KOPT-K1 (cell line): ENCODE data around the gene RILP.
A peak's percentile ranks its signal among the peaks of the same experiment; 100 is the strongest.

Experiments
- H3K27ac ChIP-seq: fragments of 200-600 bp; sonication (generic); 2 replicates; pipeline ENCODE4 v1.5.1; 2016; ENCODE audit warnings: antibody characterized with exemption, mild to moderate bottlenecking, low read depth, low read length; ENCODE audit not compliant: poor library complexity, severe bottlenecking
- H3K36me3 ChIP-seq: fragments of 200-600 bp; sonication (generic); 2 replicates; pipeline ENCODE4 v1.5.1; 2017; ENCODE audit warnings: antibody characterized with exemption, mild to moderate bottlenecking, low read length, moderate library complexity; ENCODE audit not compliant: insufficient read depth
- H3K9me3 ChIP-seq: fragments of 200-600 bp; sonication (generic); 2 replicates; pipeline ENCODE4 v1.5.1; 2017; ENCODE audit warnings: antibody characterized with exemption, low read length, mild to moderate bottlenecking; ENCODE audit not compliant: insufficient read depth, poor library complexity, severe bottlenecking

RILP gene

GRCh38 chr17:1606352-1606985 is 43.2 kb downstream of the RILP start:
- H3K36me3 ChIP-seq = peaks cover 7% of the 10 kb centered on the region
- H3K27ac ChIP-seq = peak overlapping the region; percentile 44
- peaks cover 10% of the 10 kb centered on the region for H3K9me3 ChIP-seq

GRCh38 chr17:1605681-1606351 is 43.9 kb downstream of the RILP start:
- H3K36me3 ChIP-seq = peaks cover 7% of the 10 kb centered on the region
- H3K9me3 ChIP-seq = peaks cover 16% of the 10 kb centered on the region
- peak overlapping the region; percentile 8 for H3K27ac ChIP-seq

GRCh38 chr17:1604831-1605528 is 44.7 kb downstream of the RILP start:
- Histone ChIP-seq H3K27ac (peak overlapping the region; percentile 31), H3K9me3 (peaks cover 17% of the 10 kb centered on the region), H3K36me3 (peaks cover 7% of the 10 kb centered on the region)

GRCh38 chr17:1601571-1601970 is 48.1 kb downstream of the RILP start:
- no peak overlapping the region for H3K27ac ChIP-seq
- peaks cover 7% of the 10 kb centered on the region for H3K36me3 ChIP-seq

GRCh38 chr17:1598399-1599095 is 51.1 kb downstream of the RILP start:
- Histone ChIP-seq H3K27ac (no peak overlapping the region), H3K9me3 (peaks cover 17% of the 10 kb centered on the region), H3K36me3 (peaks cover 7% of the 10 kb centered on the region)

More at GRCh38 chr17:1601571-1601970, 48.1 kb downstream of the RILP start:
- H3K9me3 ChIP-seq = peaks cover 17% of the 10 kb centered on the region

GRCh38 chr17:1597861-1598342 is 51.8 kb downstream of the RILP start:
- peaks cover 17% of the 10 kb centered on the region for H3K9me3 ChIP-seq
- peaks cover 7% of the 10 kb centered on the region for H3K36me3 ChIP-seq
- H3K27ac ChIP-seq = no peak overlapping the region
